ENCODE measurements around the gene SLC30A2. TPM values are rescaled to one million over a fixed set of nuclear protein-coding genes. Genes with fewer than 3 reads are reported as not detected.

SLC30A2 gene
- total RNA-seq, 1 experiment from 2014 or later, result 0.51 TPM

- DNase-seq (ENCODE audit: low spot score), result peak; percentile 99
Measured at GRCh38 chr1:25997828-25998761, 47.8 kb downstream of the SLC30A2 start, which contains the start of gene PAFAH2. TSS of gene PAFAH2 (minus strand) at chr1:25998063. CDS start at chr1:25990816, 7,247 bp downstream.

GRCh38 chr1:25996966-25997827 lies 48.7 kb downstream of the SLC30A2 start:
- DNase-seq (ENCODE audit: low spot score), result peak; percentile 60

- DNase-seq (ENCODE audit: low spot score), result no peak
Measured at GRCh38 chr1:25994402-25995150, 51.3 kb downstream of the SLC30A2 start.

- no peak for DNase-seq (ENCODE audit: low spot score)
Measured at GRCh38 chr1:25993197-25993951, 52.5 kb downstream of the SLC30A2 start.

- DNase-seq (ENCODE audit: low spot score), result no peak
Measured at GRCh38 chr1:25992689-25993171, 53.2 kb downstream of the SLC30A2 start.

GRCh38 chr1:25991937-25992688 lies 53.8 kb downstream of the SLC30A2 start:
- DNase-seq (ENCODE audit: low spot score), result no peak

- no peak for DNase-seq (ENCODE audit: low spot score)
Measured at GRCh38 chr1:25990702-25991395, 55.1 kb downstream of the SLC30A2 start.

- no peak for DNase-seq (ENCODE audit: low spot score)
Measured at GRCh38 chr1:25990251-25990650, 55.7 kb downstream of the SLC30A2 start.

GRCh38 chr1:25989440-25990234 lies 56.3 kb downstream of the SLC30A2 start:
- peak; percentile 26 for DNase-seq (ENCODE audit: low spot score)

GRCh38 chr1:25987951-25988350 lies 58.0 kb downstream of the SLC30A2 start:
- no peak for DNase-seq (ENCODE audit: low spot score)

Small RNA genes lying within 50 kb of the gene (small RNA-seq; reads per million reads assigned to genes)
- gene RF00283, result not detected
- gene RF00492, result not detected

Other genes starting within 250 kb of the SLC30A2 start
- gene SELENON, start 245.9 kb downstream of the SLC30A2 start, total RNA-seq (2014; rRNA removed; shearing (Covaris generic)), result 1.3 and 2.2 TPM in 2 replicates
- 13.6 and 22.0 TPM in 2 replicates for gene MTFR1L, start 226.2 kb downstream of the SLC30A2 start, total RNA-seq (2014; rRNA removed; shearing (Covaris generic))
- gene AUNIP, start 186.7 kb downstream of the SLC30A2 start, total RNA-seq (2014; rRNA removed; shearing (Covaris generic)), result 8.3 and 11.4 TPM in 2 replicates
- gene PAQR7, start 170.4 kb downstream of the SLC30A2 start, total RNA-seq (2014; rRNA removed; shearing (Covaris generic)), result 4.0 and 5.7 TPM in 2 replicates
- 80.1 and 83.8 TPM in 2 replicates for gene STMN1, start 139.7 kb downstream of the SLC30A2 start, total RNA-seq (2014; rRNA removed; shearing (Covaris generic))
- gene PAFAH2, start 48.1 kb downstream of the SLC30A2 start, total RNA-seq (2014; rRNA removed; shearing (Covaris generic)), result 7.6 and 13.0 TPM in 2 replicates
- gene EXTL1, start 24.3 kb downstream of the SLC30A2 start, total RNA-seq (2014; rRNA removed; shearing (Covaris generic)), result not detected in 2 replicates
- 0.05 and 0.10 TPM in 2 replicates for gene TRIM63, start 21.5 kb upstream of the SLC30A2 start, total RNA-seq (2014; rRNA removed; shearing (Covaris generic))
- gene PDIK1L, start 65.7 kb upstream of the SLC30A2 start, total RNA-seq (2014; rRNA removed; shearing (Covaris generic)), result 3.9 and 4.3 TPM in 2 replicates
- gene FAM110D, start 113.0 kb upstream of the SLC30A2 start, total RNA-seq (2014; rRNA removed; shearing (Covaris generic)), result not detected in 2 replicates
- not detected in 2 replicates for gene C1orf232, start 122.8 kb upstream of the SLC30A2 start, total RNA-seq (2014; rRNA removed; shearing (Covaris generic))
- 170 and 217 TPM in 2 replicates for gene ZNF593, start 123.8 kb upstream of the SLC30A2 start, total RNA-seq (2014; rRNA removed; shearing (Covaris generic))
- 1.6 TPM in 1 of 2 replicates, not detected in the other for gene ZNF593OS, start 125.7 kb upstream of the SLC30A2 start, total RNA-seq (2014; rRNA removed; shearing (Covaris generic))
- 39.9 and 40.4 TPM in 2 replicates for gene CNKSR1, start 131.4 kb upstream of the SLC30A2 start, total RNA-seq (2014; rRNA removed; shearing (Covaris generic))
- gene CATSPER4, start 144.5 kb upstream of the SLC30A2 start, total RNA-seq (2014; rRNA removed; shearing (Covaris generic)), result not detected in 2 replicates
- 25.8 and 27.0 TPM in 2 replicates for gene CEP85, start 188.1 kb upstream of the SLC30A2 start, total RNA-seq (2014; rRNA removed; shearing (Covaris generic))
- 172 and 198 TPM in 2 replicates for gene SH3BGRL3, start 234.0 kb upstream of the SLC30A2 start, total RNA-seq (2014; rRNA removed; shearing (Covaris generic))

Measured in HT-29 (cell line).